HG03039 (cell line): ENCODE results near the gene POLQ.
"Not testable (repeated sequence)": the region's sequence is repeated elsewhere in the genome, so short reads cannot be mapped to it uniquely, and the experiment has no call there.

Experiments used
- ATAC-seq: cut with Tn5 transposase; IDR thresholded peaks from one replicate; pipeline ENCODE4 v1.9.1; 2021; ENCODE audit warnings: mild to moderate bottlenecking, moderate library complexity; ENCODE audit not compliant: unreplicated experiment

Gene POLQ

GRCh38 chr3:121431726-121432517 lies 113.9 kb downstream of the POLQ start:
- peak; percentile 94 for ATAC-seq

GRCh38 chr3:121430664-121431215 lies 115.0 kb downstream of the POLQ start:
- ATAC-seq, result no peak

- no peak for ATAC-seq
Observed at GRCh38 chr3:121424549-121424948, 121.2 kb downstream of the POLQ start.

GRCh38 chr3:121418182-121418581 lies 127.6 kb downstream of the POLQ start:
- ATAC-seq, result no peak

GRCh38 chr3:121414924-121415323 lies 130.9 kb downstream of the POLQ start:
- no peak for ATAC-seq

- no peak for ATAC-seq
Observed at GRCh38 chr3:121411523-121411922, 134.3 kb downstream of the POLQ start.

- ATAC-seq, result no peak
Observed at GRCh38 chr3:121405631-121406030, 140.2 kb downstream of the POLQ start.

GRCh38 chr3:121399820-121400219 lies 146.0 kb downstream of the POLQ start:
- no peak for ATAC-seq

- not testable (repeated sequence) for ATAC-seq
Observed at GRCh38 chr3:121398051-121398450, 147.7 kb downstream of the POLQ start.

GRCh38 chr3:121395967-121396366 lies 149.8 kb downstream of the POLQ start:
- not testable (repeated sequence) for ATAC-seq

GRCh38 chr3:121388308-121388707 lies 157.5 kb downstream of the POLQ start:
- ATAC-seq, result not testable (repeated sequence)
